Large intestine (tissue), 12 donors: ENCODE data around the gene KIF21B. TPM values are rescaled to one million over a fixed set of nuclear protein-coding genes. Genes with fewer than 3 reads are reported as not detected.
A peak's percentile ranks its signal among the peaks of the same experiment; 100 is the strongest.

Experiments used
- DNase-seq, 2 donors: peaks; one replicate each; pipeline versions ENCODE4 v3.0.0 to v3.0.0-alpha.2; 2013
- H3K27ac ChIP-seq: one replicate; pipeline ENCODE4 v1.5.1; 2013; ENCODE audit warnings: low read length
- H3K27me3 ChIP-seq: 2 replicates; pipeline ENCODE4 v1.6.1; 2013; ENCODE audit warnings: low read length; ENCODE audit not compliant: control insufficient read depth, insufficient read depth
- H3K36me3 ChIP-seq: 2 replicates; pipeline ENCODE4 v1.6.1; 2013; ENCODE audit warnings: low read length; ENCODE audit not compliant: control insufficient read depth, insufficient read depth
- H3K4me1 ChIP-seq: one replicate; pipeline ENCODE4 v1.6.1; 2013; ENCODE audit warnings: low read length; ENCODE audit not compliant: control insufficient read depth, insufficient read depth
- H3K4me3 ChIP-seq: one replicate; pipeline ENCODE4 v1.5.1; 2013; ENCODE audit warnings: low read length
- H3K9me3 ChIP-seq: one replicate; pipeline ENCODE4 v1.6.1; 2013; ENCODE audit warnings: mild to moderate bottlenecking, low read depth, low read length, moderate library complexity; ENCODE audit not compliant: control insufficient read depth
- WGBS: methylation state at CpG from one replicate; pipeline ENCODE4 v1.1.5; 2013; ENCODE audit warnings: low lambda C conversion rate; ENCODE audit not compliant: insufficient coverage; 5-methylcytosine and 5-hydroxymethylcytosine counted together
- long read RNA-seq, 11 donors: transcript quantifications; one replicate each; lab custom pipeline, GENCODE V29; 2026
- polyA plus RNA-seq: library from polyadenylated mRNA; unstranded; fragments of 120-200 nt; gene quantifications from one replicate; pipeline ENCODE4 v1.2.1, GENCODE V29; 2013

KIF21B gene
- polyA plus RNA-seq, result 1.5 TPM
- long read RNA-seq, donor 1, result 0 reads
- long read RNA-seq, donor 2, result 0 reads
- long read RNA-seq, donor 3, result 0 reads
- long read RNA-seq, donor 4, result 0 reads
- long read RNA-seq, donor 5, result 0 reads
- long read RNA-seq, donor 6, result 0 reads
- long read RNA-seq, donor 7, result 0 reads
- long read RNA-seq, donor 8, result 0 reads
- long read RNA-seq, donor 9, result 0 reads
- long read RNA-seq, donor 10, result 0 reads
- long read RNA-seq, donor 11, result 0 reads

- peaks cover 23% of the 10 kb centered on the region for H3K27me3 ChIP-seq
- no peaks in the 10 kb centered on the region for H3K9me3 ChIP-seq
- H3K4me3 ChIP-seq, result peak within 1 kb of the TSS; percentile 30
- H3K36me3 ChIP-seq, result no peaks in the 10 kb centered on the region
- DNase-seq, result peak; percentile 68 to 83
- no CpG with 5 or more reads among the region's 53 CpGs for WGBS
- no peak within 1 kb of the TSS for H3K27ac ChIP-seq
- peaks cover 27% of the 10 kb centered on the region for H3K4me1 ChIP-seq
These were observed at the start of gene KIF21B for GRCh38 chr1:201023517-201023902. Gene KIF21B (minus strand): TSS chr1:201023714. CDS start chr1:201023383, 331 bp downstream.

- no peak overlapping the region for H3K4me3 ChIP-seq
- H3K27ac ChIP-seq, result no peak overlapping the region
- WGBS, result no CpG with 5 or more reads among the region's 6 CpGs
- H3K27me3 ChIP-seq, result peaks cover 13% of the 10 kb centered on the region
- H3K36me3 ChIP-seq, result no peaks in the 10 kb centered on the region
- no peaks in the 10 kb centered on the region for H3K4me1 ChIP-seq
- DNase-seq, result no peak
- H3K9me3 ChIP-seq, result no peaks in the 10 kb centered on the region
These were observed 49.4 kb upstream of the KIF21B start for GRCh38 chr1:201072922-201073321.

GRCh38 chr1:201072149-201072548 lies 48.6 kb upstream of the KIF21B start:
- H3K4me3 ChIP-seq, result no peak overlapping the region
- DNase-seq, result no peak
- WGBS, result no CpG with 5 or more reads among the region's 5 CpGs
- no peak overlapping the region for H3K27ac ChIP-seq
- H3K27me3 ChIP-seq, result peaks cover 14% of the 10 kb centered on the region
- no peaks in the 10 kb centered on the region for H3K4me1 ChIP-seq
- no peaks in the 10 kb centered on the region for H3K9me3 ChIP-seq
- no peaks in the 10 kb centered on the region for H3K36me3 ChIP-seq

GRCh38 chr1:201069636-201070035 lies 46.1 kb upstream of the KIF21B start:
- Histone ChIP-seq H3K4me1 (no peaks in the 10 kb centered on the region), H3K9me3 (no peaks in the 10 kb centered on the region), H3K27me3 (peaks cover 18% of the 10 kb centered on the region), H3K36me3 (no peaks in the 10 kb centered on the region), H3K27ac (no peak overlapping the region), H3K4me3 (no peak overlapping the region)
- WGBS, result no CpG with 5 or more reads among the region's 3 CpGs
- DNase-seq, result no peak

- Histone ChIP-seq H3K27ac (no peak overlapping the region), H3K4me1 (no peaks in the 10 kb centered on the region), H3K9me3 (no peaks in the 10 kb centered on the region), H3K27me3 (peaks cover 22% of the 10 kb centered on the region), H3K4me3 (no peak overlapping the region), H3K36me3 (no peaks in the 10 kb centered on the region)
- DNase-seq, result no peak
- WGBS, result no CpG with 5 or more reads among the region's 4 CpGs
These were observed 45.5 kb upstream of the KIF21B start for GRCh38 chr1:201068976-201069375.

- no peaks in the 10 kb centered on the region for H3K9me3 ChIP-seq
- no peak overlapping the region for H3K4me3 ChIP-seq
- no peak overlapping the region for H3K27ac ChIP-seq
- H3K27me3 ChIP-seq, result peaks cover 26% of the 10 kb centered on the region
- no peaks in the 10 kb centered on the region for H3K4me1 ChIP-seq
- DNase-seq, result no peak
- WGBS, result no CpG with 5 or more reads among the region's 4 CpGs
- H3K36me3 ChIP-seq, result no peaks in the 10 kb centered on the region
These were observed 43.5 kb upstream of the KIF21B start for GRCh38 chr1:201066986-201067385.

GRCh38 chr1:201065686-201066085 lies 42.2 kb upstream of the KIF21B start:
- WGBS, result no CpG with 5 or more reads among the region's 10 CpGs

GRCh38 chr1:201064806-201065205 lies 41.3 kb upstream of the KIF21B start:
- H3K36me3 ChIP-seq, result no peaks in the 10 kb centered on the region
- no CpG with 5 or more reads among the region's 8 CpGs for WGBS
- H3K4me3 ChIP-seq, result no peak overlapping the region
- H3K27ac ChIP-seq, result no peak overlapping the region
- H3K4me1 ChIP-seq, result no peaks in the 10 kb centered on the region
- no peak for DNase-seq
- peaks cover 17% of the 10 kb centered on the region for H3K27me3 ChIP-seq
- no peaks in the 10 kb centered on the region for H3K9me3 ChIP-seq

More at GRCh38 chr1:201065686-201066085, 42.2 kb upstream of the KIF21B start:
- H3K27ac ChIP-seq, result no peak overlapping the region
- no peaks in the 10 kb centered on the region for H3K4me1 ChIP-seq
- H3K36me3 ChIP-seq, result no peaks in the 10 kb centered on the region
- H3K9me3 ChIP-seq, result no peaks in the 10 kb centered on the region
- H3K27me3 ChIP-seq, result peaks cover 22% of the 10 kb centered on the region
- no peak for DNase-seq
- H3K4me3 ChIP-seq, result no peak overlapping the region

GRCh38 chr1:201063145-201063544 lies 39.6 kb upstream of the KIF21B start:
- no peak for DNase-seq
- WGBS, result no CpG with 5 or more reads among the region's 7 CpGs
- no peak overlapping the region for H3K4me3 ChIP-seq

GRCh38 chr1:201062511-201063091 lies 39.1 kb upstream of the KIF21B start:
- Histone ChIP-seq H3K4me1 (no peaks in the 10 kb centered on the region), H3K4me3 (no peak overlapping the region)
- WGBS, result no CpG with 5 or more reads among the region's 8 CpGs

More at GRCh38 chr1:201063145-201063544, 39.6 kb upstream of the KIF21B start:
- H3K4me1 ChIP-seq, result no peaks in the 10 kb centered on the region
- H3K27ac ChIP-seq, result no peak overlapping the region
- peaks cover 13% of the 10 kb centered on the region for H3K27me3 ChIP-seq
- H3K9me3 ChIP-seq, result no peaks in the 10 kb centered on the region
- no peaks in the 10 kb centered on the region for H3K36me3 ChIP-seq

GRCh38 chr1:201061886-201062285 lies 38.4 kb upstream of the KIF21B start:
- peaks cover 12% of the 10 kb centered on the region for H3K27me3 ChIP-seq
- H3K27ac ChIP-seq, result no peak overlapping the region
- H3K36me3 ChIP-seq, result no peaks in the 10 kb centered on the region
- no peaks in the 10 kb centered on the region for H3K9me3 ChIP-seq
- no CpG with 5 or more reads among the region's 12 CpGs for WGBS
- H3K4me3 ChIP-seq, result no peak overlapping the region
- no peaks in the 10 kb centered on the region for H3K4me1 ChIP-seq
- no peak for DNase-seq

More at GRCh38 chr1:201062511-201063091, 39.1 kb upstream of the KIF21B start:
- H3K9me3 ChIP-seq, result no peaks in the 10 kb centered on the region
- H3K27ac ChIP-seq, result no peak overlapping the region
- no peak for DNase-seq
- no peaks in the 10 kb centered on the region for H3K36me3 ChIP-seq
- H3K27me3 ChIP-seq, result peaks cover 15% of the 10 kb centered on the region
